ENCODE results near the gene OMP.

OMP gene

DNA sequence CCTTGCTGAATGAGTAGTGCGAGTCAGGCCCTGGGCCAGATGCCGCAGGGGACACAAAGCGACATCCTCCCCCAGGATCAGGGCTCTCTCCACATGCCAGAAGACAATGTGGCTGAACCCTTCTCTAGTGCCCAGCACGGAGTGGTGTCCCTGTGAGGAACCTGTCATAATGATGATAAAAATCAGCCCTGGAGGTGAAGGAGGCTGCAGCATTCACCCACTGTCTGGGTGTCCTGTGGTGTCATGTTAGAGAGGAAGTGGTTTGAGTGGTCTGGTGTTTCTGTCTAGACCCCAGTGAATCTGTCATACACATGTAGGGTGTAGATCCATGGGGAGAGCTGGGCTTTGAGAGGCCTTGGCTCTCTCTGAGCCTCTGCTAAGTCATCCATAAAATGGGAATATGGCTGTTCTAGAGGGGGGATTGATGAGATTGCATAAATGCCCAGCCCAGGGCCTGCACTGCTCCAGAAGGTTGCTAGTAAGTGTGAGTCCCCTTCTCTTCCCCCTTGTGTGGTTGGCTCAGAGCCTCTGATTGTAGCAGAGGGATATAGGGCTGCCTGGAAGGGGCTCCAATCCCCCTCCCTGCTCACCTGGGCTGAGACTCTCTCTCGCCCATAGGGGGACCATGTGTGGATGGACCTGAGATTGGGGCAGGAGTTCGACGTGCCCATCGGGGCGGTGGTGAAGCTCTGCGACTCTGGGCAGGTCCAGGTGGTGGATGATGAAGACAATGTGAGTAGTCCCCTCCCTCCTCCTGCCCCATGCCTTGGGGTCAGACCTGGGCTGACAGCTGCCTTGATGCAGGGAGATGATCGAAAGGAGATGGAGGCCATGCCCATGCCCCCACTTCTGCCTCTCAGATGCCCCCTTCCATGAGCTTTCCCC is 39.7 kb downstream of the OMP start:
- Mint-ChIP-seq H3K9me3 (no peaks in the 10 kb centered on the region), H3K27me3 (peaks cover 48% of the 10 kb centered on the region), H3K27ac (no peak overlapping the region), H3K36me3 (no peaks in the 10 kb centered on the region), H3K4me1 (peaks cover 9% of the 10 kb centered on the region), H3K4me3 (no peak overlapping the region)
- ATAC-seq = peak; percentile 55

DNA sequence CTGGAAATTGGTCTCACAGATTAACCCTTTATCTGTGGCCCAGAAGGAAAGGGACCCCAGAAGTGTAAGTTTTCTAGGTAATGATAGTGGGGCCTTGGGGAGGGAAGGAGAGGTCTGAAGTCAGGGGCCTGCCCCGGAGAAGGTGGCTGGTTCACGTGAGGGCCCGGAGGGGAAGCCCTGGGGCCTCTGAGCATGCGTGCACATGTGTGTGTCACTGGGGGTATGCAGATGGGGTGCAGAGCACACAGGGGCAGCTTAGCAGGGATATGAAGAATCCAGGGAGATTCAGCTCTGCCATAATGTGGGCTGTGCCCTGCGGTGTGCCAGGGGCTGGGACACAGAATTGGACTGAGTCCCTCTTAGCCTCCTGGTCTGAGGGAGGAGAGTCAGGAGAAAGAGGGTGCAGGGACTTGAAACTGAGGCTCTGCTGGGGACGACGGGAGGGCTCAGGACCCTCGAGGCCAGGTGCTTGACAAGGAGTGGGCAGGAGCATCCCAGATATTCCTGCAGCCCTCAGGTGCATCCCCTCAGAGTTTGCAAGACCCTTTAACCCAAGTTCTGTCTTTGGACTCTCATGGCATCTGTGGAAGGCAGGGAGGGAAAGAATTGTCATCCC is 40.9 kb downstream of the OMP start:
- H3K36me3 Mint-ChIP-seq = no peaks in the 10 kb centered on the region
- H3K27me3 Mint-ChIP-seq = peaks cover 50% of the 10 kb centered on the region
- no peak for ATAC-seq
- no peaks in the 10 kb centered on the region for H3K9me3 Mint-ChIP-seq
- peaks cover 17% of the 10 kb centered on the region for H3K4me1 Mint-ChIP-seq
- no peak overlapping the region for H3K4me3 Mint-ChIP-seq
- H3K27ac Mint-ChIP-seq = no peak overlapping the region

DNA sequence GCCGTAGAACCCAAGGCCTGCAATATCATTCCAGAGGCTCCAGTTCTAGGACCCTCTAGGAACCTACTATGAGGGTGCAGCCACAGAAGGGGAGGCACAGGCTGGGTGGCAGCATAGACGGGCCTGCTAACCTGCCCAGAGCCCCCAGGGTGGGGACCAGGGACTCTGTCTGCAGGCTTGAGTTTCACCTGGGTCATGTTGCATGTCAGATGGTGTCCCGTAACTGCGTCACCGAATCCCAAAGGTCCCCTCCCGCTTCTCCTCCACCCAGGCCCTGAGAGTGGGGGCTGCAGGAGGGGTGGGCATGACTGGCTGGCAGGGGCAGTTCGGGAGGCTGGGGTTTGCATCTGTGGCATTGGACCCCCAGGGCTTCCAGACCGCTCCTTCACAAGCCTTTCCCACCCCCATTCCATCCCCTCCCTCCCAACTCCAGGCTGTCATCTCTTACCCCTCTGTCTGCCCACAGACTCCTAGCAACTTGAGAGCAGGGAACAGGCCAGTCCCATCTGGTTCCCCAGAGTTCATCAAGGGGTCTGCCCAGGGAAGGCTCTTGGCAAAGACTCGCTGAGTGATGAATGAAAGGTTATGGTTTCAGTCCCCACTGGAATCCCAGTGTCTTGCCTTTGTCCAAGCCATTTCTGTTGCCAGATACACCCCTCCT is 41.7 kb downstream of the OMP start:
- H3K27ac Mint-ChIP-seq = no peak overlapping the region
- H3K4me1 Mint-ChIP-seq = peaks cover 17% of the 10 kb centered on the region
- ATAC-seq = no peak
- H3K27me3 Mint-ChIP-seq = peaks cover 42% of the 10 kb centered on the region
- no peaks in the 10 kb centered on the region for H3K36me3 Mint-ChIP-seq
- no peak overlapping the region for H3K4me3 Mint-ChIP-seq
- no peaks in the 10 kb centered on the region for H3K9me3 Mint-ChIP-seq

DNA sequence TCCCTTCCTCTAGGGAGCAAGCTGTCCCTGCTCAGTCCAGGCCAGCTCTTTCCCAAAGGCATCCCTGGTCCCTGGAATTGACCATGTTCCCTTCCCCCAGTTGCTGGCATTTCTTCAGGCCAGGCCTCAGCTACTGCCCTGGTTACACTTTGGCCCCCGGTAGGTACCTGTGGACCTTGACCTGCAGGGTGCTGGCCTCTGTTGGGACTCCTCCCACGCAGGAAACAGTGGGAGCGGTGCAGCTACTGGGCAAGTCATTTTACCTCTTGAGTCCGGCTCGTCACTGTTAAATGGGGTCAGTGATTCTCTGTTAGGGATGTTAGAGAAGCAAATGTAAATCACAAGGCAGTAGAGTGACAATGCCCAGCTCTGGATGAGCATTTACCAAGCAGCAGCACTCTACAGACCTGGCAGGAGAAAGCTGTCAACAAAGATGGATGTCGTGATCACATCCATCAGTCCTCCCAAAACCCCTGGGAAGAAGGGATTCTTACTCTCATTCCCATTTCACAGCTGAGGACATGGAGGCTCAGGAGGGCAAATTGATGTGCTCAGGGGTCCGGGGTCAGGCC is 42.3 kb downstream of the OMP start:
- peaks cover 36% of the 10 kb centered on the region for H3K27me3 Mint-ChIP-seq
- ATAC-seq = no peak
- H3K4me3 Mint-ChIP-seq = no peak overlapping the region
- no peaks in the 10 kb centered on the region for H3K9me3 Mint-ChIP-seq
- H3K36me3 Mint-ChIP-seq = no peaks in the 10 kb centered on the region
- peaks cover 17% of the 10 kb centered on the region for H3K4me1 Mint-ChIP-seq
- no peak overlapping the region for H3K27ac Mint-ChIP-seq

DNA sequence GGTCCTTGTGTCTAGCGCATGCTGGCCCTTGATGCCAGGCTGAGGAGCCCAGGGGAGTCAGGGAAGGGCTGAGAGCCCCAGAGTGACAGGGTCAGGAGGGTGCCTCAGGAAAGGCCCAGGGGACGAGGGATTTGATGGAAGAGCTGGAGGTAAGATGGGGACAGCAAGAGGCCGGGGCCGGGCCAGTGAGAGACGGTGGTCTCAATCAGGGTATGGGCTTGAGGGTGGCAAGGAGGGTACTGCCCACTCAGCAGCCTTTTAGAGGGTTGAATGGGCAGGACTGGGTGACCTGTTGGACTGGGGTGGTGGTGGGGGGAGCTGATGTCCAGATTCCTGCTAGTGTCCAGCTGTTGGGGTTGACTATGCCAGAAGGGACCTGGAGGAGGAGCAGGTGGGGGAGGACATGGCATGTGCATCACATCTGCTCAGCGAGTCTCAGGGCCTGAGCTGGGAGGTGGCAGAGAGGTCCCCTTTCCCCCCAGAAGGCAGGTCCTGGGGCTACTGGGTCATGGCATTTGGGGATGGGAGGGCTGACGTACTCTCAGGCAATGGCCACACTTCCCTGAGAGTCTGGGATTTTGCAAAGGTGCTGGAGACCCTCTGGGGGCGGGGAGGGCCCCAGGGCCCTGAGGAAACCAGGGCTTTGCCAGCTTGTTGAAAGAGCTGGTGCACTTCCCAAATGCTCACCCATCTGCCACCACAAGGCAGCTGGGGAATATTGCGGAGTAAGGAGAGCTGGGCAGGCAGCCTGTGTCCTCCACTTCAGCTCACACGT is 43.8 kb downstream of the OMP start:
- Mint-ChIP-seq H3K27ac (no peak overlapping the region), H3K4me1 (peaks cover 17% of the 10 kb centered on the region), H3K4me3 (no peak overlapping the region), H3K27me3 (peaks cover 39% of the 10 kb centered on the region), H3K9me3 (no peaks in the 10 kb centered on the region), H3K36me3 (no peaks in the 10 kb centered on the region)
- no peak for ATAC-seq

DNA sequence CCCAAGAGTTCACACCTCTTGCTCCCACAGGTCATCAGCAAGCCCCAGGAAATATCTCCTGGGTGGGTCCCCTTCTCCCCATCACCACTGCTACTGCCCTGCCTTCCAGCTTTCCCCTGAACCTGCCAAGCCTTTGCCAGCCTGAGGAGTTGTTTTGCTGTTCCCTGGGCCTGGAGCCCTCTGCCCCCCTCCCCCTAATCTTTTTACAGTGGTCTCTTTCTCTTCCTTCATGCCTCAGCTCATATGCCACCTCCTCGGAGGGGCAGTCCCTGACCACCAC is 44.3 kb downstream of the OMP start:
- peaks cover 44% of the 10 kb centered on the region for H3K27me3 Mint-ChIP-seq
- no peak overlapping the region for H3K27ac Mint-ChIP-seq
- H3K4me3 Mint-ChIP-seq = no peak overlapping the region
- H3K4me1 Mint-ChIP-seq = peaks cover 19% of the 10 kb centered on the region
- no peaks in the 10 kb centered on the region for H3K36me3 Mint-ChIP-seq
- no peaks in the 10 kb centered on the region for H3K9me3 Mint-ChIP-seq
- ATAC-seq = no peak

DNA sequence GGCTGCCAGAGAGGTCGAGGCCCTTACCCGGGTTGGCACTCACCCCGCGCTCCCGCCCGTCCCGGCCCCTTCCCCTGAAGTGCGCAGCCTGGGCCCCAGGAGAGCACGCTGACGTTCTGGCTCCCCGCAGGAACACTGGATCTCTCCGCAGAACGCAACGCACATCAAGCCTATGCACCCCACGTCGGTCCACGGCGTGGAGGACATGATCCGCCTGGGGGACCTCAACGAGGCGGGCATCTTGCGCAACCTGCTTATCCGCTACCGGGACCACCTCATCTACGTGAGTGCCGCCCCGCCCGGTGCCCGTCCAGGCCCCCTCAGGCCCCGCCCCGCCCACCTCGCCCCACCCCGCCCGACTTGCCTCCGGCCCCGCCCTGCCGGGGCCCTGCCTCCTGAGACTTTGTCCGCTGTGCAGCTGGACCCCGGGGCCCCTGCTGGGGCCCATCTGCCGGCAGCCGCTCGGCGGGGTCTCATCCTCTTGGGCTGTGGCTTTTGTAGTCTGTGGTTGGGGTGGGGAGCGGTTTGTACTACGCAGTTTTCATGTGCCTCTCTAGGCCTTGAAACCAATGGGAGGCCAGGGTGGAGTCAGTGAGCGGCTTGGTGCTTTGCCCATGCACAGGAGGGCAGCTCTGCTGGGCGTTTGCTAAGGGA is 45.2 kb downstream of the OMP start:
- Mint-ChIP-seq H3K4me1 (peaks cover 24% of the 10 kb centered on the region), H3K9me3 (no peaks in the 10 kb centered on the region), H3K4me3 (peak overlapping the region; percentile 35), H3K27me3 (peaks cover 51% of the 10 kb centered on the region), H3K27ac (no peak overlapping the region), H3K36me3 (no peaks in the 10 kb centered on the region)
- peak; percentile 39 for ATAC-seq

DNA sequence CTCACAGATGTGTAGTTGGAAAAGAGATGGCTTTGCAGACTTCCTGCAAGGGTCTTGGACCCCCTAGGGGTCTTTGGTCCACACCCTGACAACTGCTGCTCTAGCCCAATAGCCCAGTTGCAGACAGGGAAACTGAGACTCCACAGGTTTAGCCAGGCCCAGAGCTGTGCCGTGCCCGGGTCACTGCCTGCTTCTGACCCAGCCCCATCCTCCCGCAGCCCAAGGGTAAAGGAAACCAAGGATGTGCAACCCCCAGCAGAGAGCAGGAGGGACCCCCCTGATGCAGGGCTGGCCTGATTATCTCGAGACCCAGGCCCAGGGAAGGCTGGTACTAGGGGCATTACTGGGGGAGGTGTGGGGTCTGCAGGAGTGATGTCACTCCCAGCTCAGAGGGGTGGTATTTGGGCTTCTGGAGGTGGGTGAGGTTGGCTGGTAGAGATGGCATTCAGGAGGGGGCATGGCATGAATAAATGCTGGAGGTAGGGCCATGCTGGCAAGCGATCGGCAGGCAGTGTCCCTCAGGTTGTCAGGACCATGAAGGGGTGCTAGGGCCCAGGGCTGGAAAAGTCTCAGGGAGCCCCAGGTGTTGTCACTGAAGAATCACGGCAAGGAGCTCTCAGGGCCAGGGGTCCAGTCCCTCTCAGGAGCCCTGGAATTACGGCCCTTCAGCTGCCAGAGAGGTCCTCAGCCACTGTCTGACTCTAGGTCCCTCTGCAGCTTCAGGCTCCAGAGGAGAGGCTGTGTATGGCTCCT is 46.5 kb downstream of the OMP start:
- no peaks in the 10 kb centered on the region for H3K36me3 Mint-ChIP-seq
- peaks cover 63% of the 10 kb centered on the region for H3K27me3 Mint-ChIP-seq
- H3K9me3 Mint-ChIP-seq = no peaks in the 10 kb centered on the region
- peaks cover 33% of the 10 kb centered on the region for H3K4me1 Mint-ChIP-seq
- no peak overlapping the region for H3K27ac Mint-ChIP-seq
- no peak overlapping the region for H3K4me3 Mint-ChIP-seq
- no peak for ATAC-seq

DNA sequence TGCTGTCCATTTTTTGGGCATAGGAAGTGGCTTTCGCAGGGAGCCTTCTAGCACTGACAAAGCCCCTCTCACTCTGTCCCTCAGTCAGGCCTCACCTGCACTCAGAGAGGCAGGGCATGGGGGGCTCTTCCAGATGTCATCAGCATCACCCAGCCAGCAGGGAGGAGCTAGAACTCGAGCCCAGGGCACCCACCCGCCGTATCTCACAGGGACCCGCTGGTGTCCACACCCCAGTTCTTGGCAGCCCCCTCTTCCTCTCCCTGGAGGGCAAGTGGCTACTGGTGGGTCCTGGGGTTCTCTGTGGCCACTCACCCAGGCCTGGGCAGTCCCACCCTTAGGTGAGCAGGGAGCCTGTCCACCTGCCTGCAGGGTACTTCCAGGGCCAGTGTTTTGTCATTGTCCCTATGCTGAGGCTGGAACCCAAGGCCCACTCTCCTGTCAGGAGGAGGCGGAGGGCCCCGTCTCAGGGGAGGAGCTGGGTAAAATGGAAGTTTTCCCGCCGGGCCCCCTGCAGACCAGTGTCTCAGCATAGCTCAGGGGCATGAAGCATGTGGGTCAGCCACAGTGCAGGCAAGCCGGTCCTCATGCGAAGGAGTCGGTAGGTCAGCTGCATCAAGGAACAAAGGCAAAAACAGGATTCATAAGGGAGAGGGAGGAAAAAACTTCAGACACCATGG is 47.2 kb downstream of the OMP start:
- Mint-ChIP-seq H3K4me1 (peaks cover 33% of the 10 kb centered on the region), H3K4me3 (no peak overlapping the region), H3K27me3 (peaks cover 63% of the 10 kb centered on the region), H3K27ac (no peak overlapping the region), H3K9me3 (no peaks in the 10 kb centered on the region), H3K36me3 (no peaks in the 10 kb centered on the region)
- no peak for ATAC-seq

DNA sequence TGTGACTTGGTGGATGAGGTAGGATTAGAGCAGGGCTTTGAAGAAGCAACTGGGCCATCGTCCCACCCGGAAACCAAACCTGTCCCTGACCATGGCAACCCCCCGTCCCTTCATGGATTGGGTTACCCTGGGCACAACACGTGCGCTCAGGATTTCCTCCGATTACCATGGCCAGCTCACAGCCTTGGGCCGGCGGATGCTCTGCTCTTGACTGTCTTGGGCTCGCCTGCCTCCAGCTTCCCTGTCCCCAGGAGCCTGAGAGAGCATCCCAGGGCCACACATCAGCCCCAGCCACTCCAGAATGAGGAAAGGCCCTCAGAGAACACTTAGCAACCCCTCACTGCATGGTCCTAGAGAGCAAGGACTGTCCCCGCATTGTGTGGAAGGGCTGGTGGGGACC is 48.2 kb downstream of the OMP start:
- ATAC-seq = no peak
- no peaks in the 10 kb centered on the region for H3K9me3 Mint-ChIP-seq
- no peak overlapping the region for H3K4me3 Mint-ChIP-seq
- H3K27me3 Mint-ChIP-seq = peaks cover 53% of the 10 kb centered on the region
- peaks cover 33% of the 10 kb centered on the region for H3K4me1 Mint-ChIP-seq
- no peak overlapping the region for H3K27ac Mint-ChIP-seq
- H3K36me3 Mint-ChIP-seq = no peaks in the 10 kb centered on the region

DNA sequence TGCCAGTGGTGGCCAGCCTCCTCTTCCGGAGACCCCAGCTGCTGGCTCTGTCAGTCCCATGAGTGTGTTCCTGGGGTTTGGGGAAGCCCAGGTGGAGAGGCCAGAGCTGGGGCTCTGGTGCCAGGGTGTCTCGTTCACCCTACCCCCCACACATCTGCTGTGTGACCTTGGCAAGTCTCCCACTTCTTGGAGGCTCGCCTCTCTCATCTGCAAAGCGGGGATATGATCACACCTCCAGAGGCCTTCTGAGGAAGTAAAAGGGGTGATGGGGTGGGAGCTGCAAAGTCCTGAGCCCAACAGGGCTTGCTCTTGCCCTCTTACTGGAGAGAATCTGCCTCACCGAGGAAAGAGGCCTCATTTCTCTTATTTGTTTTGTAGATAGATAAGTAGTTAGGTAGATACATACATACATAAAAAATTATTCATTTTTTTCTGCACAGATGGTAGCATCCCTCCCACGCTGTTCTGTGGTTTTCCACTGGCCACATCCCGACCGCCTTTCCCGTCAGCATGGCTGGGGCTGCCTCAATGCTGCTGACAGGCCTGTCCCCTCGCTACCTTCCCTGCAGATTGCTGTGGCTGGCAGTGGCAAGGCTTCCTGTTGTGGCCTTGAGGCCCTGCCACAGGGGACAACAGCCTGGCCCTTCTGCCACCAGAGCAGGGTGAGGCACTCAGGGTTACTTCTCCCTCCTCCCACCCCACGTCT is 49.3 kb downstream of the OMP start:
- peaks cover 32% of the 10 kb centered on the region for H3K4me1 Mint-ChIP-seq
- peaks cover 42% of the 10 kb centered on the region for H3K27me3 Mint-ChIP-seq
- H3K9me3 Mint-ChIP-seq = no peaks in the 10 kb centered on the region
- peak overlapping the region; percentile 39 for H3K27ac Mint-ChIP-seq
- no peaks in the 10 kb centered on the region for H3K36me3 Mint-ChIP-seq
- ATAC-seq = peak; percentile 28
- H3K4me3 Mint-ChIP-seq = no peak overlapping the region

DNA sequence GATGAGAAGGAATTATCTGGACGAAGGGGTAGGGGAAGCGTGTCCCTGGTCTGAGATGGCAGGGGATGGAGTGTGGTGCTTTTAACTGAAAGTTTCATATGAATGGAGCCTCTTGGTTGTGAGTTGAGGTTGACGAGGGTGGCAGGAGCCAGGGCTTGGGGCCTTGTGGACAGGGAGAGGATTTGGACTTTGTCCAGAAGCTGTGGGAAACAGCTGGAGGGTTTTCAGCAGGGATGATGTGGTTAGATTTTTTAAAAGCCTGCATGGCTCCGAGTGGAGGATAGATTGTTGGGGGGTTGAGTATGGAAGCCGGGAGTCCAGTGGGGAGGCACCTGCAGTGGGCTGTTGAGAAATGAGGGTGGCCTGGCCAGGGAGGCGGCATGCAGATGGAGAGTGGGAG is 50.2 kb downstream of the OMP start:
- peak overlapping the region; percentile 39 for H3K27ac Mint-ChIP-seq
- peaks cover 25% of the 10 kb centered on the region for H3K4me1 Mint-ChIP-seq
- H3K36me3 Mint-ChIP-seq = no peaks in the 10 kb centered on the region
- peaks cover 33% of the 10 kb centered on the region for H3K27me3 Mint-ChIP-seq
- no peaks in the 10 kb centered on the region for H3K9me3 Mint-ChIP-seq
- H3K4me3 Mint-ChIP-seq = peak overlapping the region; percentile 18
- no peak for ATAC-seq

All from stimulated activated memory B cell treated with anti-CD40 and anti-IgM and Interleukin-4, amounts not matched to agents 10 μg/mL and 1 μg/mL and 100 μg/mL, for 72 hours (primary cell).